Measurements from ENCODE around the gene CHRM1.
"Not testable (repeated sequence)": the region's sequence is repeated elsewhere in the genome, so short reads cannot be mapped to it uniquely, and the experiment has no call there.

CHRM1 gene, protein sequence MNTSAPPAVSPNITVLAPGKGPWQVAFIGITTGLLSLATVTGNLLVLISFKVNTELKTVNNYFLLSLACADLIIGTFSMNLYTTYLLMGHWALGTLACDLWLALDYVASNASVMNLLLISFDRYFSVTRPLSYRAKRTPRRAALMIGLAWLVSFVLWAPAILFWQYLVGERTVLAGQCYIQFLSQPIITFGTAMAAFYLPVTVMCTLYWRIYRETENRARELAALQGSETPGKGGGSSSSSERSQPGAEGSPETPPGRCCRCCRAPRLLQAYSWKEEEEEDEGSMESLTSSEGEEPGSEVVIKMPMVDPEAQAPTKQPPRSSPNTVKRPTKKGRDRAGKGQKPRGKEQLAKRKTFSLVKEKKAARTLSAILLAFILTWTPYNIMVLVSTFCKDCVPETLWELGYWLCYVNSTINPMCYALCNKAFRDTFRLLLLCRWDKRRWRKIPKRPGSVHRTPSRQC

DNA sequence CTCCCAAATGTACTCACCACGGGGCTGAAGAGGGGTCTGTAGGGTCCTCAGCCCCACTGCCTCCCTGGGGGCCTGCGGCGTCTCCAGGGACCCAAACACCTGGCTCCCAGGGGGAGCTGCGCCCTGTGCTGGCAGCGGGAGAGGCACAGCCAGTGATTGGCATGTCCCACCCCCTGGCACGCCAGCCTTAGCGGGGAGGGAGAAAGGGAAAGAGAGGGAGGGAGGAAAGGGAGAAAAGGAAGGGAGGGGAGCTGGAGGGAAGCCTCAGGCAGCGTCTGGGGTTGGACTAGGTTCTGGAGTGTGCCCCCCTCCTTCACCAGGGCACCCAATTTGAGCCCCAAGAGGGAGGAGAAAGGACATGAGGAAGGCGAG, at the start of gene CHRM1:
Gene CHRM1 (minus strand): TSS at position 163 of the 372 bp plus-strand sequence. CDS start 10,263 bp downstream, outside the sequence.
- no peak for DNase-seq (ENCODE audit: low read depth)

GRCh38 chr11:62965574-62965973, 44.4 kb upstream of the CHRM1 start:
- DNase-seq (ENCODE audit: low read depth): no peak

DNA sequence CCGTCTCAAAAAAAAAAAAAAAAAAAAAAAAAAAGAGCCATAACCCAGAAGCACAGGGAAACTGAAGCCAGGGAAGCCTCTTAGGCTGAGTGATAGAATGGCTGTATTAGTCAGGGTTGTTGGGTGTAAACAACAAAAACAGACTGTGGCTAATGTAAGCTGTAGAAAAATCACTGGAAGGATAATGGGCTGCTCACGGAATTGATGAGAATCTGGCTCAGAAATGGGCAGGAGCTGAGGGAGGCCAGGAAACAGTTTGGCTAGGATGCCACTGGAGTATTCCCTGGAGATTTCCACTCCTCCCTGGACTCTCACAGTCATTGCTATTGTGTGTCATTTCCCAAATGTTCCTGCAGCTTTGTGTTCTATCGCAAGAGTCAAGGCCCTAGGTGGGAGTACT, 41.2 kb upstream of the CHRM1 start:
- no peak for DNase-seq (ENCODE audit: low read depth)

DNA sequence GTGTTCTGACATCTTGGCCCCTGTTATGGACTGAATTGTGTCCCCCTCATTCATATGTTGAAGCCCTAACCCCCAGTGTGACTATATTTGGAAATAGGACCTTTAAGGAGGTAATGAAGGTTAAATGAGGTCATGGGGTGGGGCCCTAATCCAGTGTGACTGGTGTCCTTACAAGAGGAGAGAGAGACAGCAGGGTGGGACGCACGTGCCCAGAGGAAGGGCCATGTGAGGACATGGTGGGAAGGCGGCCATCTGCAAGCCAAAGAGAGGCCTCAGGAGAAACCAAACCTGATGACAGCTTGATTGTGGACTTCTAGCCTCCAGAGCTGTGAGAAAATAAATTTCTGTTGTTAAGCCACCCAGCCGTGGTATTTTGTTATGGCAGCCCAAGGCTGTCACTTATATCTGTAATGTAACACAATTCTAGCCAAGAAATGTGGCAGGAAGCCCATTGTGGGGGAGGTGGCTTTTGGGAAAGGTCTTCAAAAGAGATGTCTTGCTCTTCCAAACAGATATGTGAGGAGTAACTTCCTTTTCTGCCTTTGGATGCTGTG, 39.9 kb upstream of the CHRM1 start:
- no peak for DNase-seq (ENCODE audit: low read depth)

DNA sequence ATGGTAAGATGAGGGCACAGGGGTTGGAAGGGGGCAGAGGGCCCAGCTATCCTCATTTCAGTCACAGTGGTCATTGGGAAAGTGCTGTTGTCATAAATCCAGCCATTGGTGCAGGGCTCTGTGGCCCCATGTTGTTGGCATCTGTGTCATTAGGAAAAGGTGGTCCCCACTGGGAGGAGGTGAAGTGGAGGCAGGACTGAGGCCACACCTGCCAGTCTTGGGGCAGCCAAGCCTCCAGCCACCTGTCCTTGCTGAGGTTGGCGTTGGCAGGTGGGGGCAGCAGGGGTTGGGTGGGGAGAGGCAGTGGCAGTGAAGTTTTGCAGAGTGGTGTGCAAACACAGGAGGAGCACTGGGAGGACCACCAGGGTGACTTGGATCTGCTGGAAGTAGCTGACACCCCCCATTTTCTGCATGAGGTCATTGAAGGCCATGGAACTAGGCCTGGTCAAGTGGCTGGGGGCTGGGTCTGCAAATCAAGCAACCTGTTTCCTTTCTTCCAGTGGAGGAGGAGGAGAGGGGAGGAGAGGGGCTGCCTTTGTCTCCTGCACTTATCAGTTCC, 38.3 kb upstream of the CHRM1 start:
- no peak for DNase-seq (ENCODE audit: low read depth)

DNA sequence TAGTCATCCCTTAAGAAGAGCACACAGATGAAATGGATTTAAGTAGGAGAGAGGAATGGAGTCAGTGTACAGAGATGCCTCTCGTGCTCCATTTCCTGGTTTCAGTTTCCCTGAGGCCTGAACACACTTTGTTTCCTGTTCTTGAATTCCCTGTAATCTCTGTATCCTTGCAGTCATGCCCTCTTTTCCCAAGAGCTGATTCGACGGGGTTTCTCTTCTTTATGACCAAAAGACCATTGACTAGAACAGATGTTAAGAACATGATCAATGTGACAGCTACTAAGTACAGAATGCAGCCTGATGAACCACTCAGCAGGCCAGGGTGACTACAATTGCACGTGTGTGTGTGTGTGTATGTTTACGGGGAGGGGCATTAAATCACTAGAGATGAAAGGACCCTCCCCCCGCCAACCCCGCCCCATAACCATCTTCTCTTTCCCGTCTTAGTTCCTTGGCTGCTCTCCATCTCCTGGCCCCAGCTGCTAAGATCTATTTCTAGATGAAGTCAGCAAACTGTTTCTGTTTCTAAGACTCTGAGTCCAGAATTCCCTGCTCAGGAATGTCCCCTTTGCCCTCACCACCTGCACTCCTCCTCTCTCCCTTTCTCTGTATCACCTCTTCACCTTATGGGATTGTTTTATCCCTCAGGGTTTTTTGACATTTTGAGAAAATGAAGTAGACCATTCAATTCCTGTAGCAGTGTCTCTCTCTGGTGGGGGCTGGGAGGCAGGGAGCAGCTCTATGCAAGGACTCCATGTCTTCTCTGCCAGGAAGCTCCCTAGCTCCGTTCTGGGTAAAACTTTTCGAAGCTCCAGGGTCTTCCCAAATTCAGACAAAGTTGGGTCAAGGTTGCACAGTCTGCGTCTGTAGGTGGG, 37.6 kb upstream of the CHRM1 start:
- peak; percentile 22 for DNase-seq (ENCODE audit: low read depth)

DNA sequence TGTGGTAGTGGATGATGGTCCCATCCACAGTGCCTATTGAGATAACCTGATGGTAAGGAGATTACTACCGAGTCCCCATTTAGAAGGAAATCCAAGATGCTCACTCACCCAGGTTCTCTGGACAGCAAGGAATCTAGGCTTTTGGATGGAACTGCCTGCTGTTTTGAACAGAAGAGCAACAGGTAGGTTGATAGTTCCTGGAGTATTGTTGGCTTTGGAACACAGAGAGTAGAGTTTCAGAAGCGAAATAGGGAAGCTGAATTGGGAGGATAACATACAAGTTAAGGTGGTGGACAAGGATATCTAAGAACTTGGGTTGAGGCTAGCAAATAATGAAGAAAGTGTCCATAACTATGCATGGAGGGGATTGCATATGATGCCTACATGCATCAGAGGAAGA, 36.0 kb upstream of the CHRM1 start:
- no peak for DNase-seq (ENCODE audit: low read depth)

GRCh38 chr11:62954478-62954877, 33.3 kb upstream of the CHRM1 start:
- no peak for DNase-seq (ENCODE audit: low read depth)

DNA sequence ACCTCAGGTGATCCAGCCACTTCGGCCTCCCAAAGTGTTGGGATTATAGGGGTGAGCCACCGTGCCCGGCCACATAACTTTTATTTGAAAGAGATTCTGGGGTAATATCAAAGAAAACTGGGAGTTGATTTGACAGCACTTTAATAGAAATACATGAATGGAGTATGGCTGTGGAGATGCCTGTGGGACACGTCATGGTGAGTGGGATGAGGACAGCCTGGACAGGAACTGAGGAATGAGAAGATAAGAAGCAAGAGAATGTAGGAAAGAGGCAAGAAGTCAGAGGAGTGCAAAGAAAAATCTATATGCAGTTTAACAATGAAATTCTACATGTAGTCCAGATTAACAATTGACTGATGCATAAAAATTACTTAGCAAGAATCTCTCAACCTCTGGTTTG, 32.6 kb upstream of the CHRM1 start:
- peak; percentile 60 for DNase-seq (ENCODE audit: low read depth)

- DNase-seq (ENCODE audit: low read depth): no peak
Observed at GRCh38 chr11:62948765-62949320, 27.7 kb upstream of the CHRM1 start.

DNA sequence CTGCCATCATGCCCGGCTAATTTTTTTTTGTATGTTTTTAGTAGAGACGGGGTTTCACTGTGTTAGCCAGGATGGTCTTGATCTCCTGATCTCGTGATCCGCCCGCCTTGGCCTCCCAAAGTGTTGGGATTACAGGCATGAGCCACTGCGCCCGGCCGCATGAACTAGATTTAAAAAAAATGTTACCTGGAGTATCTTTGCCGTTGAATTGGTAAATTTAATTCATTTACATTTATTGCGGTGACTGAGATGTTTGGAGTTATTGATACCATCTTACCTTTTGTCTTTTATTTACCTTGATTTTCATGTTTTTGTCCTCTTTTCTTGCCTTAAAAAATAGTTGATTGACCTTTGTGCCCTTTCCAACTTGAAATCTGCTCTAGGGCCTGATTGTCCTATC, 24.4 kb upstream of the CHRM1 start:
- DNase-seq (ENCODE audit: low read depth): not testable (repeated sequence)

- not testable (repeated sequence) for DNase-seq (ENCODE audit: low read depth)
Observed at GRCh38 chr11:62937528-62937927, 16.4 kb upstream of the CHRM1 start.

- DNase-seq (ENCODE audit: low read depth): no peak
Observed at GRCh38 chr11:62934496-62934785, 13.3 kb upstream of the CHRM1 start.

GRCh38 chr11:62933750-62934495, 12.8 kb upstream of the CHRM1 start:
- no peak for DNase-seq (ENCODE audit: low read depth)

DNA sequence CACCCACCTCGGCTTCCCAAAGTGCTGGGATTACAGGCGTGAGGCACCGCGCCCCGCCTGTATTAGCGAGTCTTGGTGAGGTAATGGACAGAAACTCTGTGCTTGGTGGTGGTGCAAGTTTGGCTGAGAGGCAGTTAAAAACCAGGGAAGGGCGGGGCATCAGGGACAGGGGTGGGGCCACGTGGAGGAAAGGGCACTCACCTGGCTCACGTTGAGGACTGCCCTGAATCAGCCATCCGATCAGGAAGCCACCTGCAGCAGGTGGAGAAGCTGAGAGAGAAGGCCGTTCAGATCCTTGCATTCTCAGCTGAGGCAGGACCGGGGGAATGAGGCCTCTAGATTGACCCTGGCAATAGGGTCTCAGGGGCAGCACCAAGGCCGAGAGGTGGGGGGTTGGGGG, 12.1 kb upstream of the CHRM1 start:
- no peak for DNase-seq (ENCODE audit: low read depth)

DNA sequence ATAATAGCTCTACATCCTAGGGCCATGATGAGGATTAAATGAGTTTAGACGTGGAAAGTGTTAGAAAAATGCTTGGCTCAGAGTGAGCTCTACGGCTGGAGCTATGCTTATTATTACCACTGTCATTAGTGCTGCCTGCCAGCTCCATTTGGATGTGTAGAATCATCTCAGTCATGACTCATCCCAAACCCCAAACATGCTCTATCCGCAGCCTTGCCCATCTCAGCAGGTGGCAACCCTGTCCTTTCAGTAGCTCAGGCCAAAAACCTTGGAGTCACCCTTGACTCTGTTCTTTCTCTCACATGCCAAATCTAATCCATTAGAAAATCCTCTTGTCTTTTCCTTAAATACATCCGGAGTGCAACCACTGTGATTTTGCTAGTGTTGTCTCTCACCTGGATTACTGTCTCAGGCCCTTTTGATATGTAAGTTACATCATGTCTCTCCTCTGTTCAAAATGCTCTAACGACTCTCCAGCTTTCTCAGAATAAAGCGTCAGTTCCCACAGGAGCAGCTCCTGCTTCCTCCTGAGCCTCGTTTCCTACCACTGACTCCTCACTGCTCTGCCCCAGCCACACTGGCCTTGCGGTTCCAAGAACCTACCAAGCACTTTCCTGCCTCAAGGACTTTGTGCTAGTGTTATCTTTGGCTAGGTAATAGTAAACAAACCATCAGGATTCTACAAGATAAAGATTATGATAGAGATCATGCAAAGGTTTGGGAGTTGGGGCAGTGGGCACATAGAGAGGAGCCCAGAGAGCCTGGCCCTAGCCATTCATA, 10.5 kb upstream of the CHRM1 start:
- peak; percentile 12 for DNase-seq (ENCODE audit: low read depth)

- DNase-seq (ENCODE audit: low read depth): no peak
Observed at GRCh38 chr11:62930666-62931065, 9.5 kb upstream of the CHRM1 start.

GRCh38 chr11:62930157-62930556, 9.0 kb upstream of the CHRM1 start:
- DNase-seq (ENCODE audit: low read depth): no peak

GRCh38 chr11:62928011-62928410, 6.8 kb upstream of the CHRM1 start:
- DNase-seq (ENCODE audit: low read depth): no peak

GRCh38 chr11:62926680-62927455, 5.7 kb upstream of the CHRM1 start:
- DNase-seq (ENCODE audit: low read depth): no peak
